Fibroblast of the conjunctiva (primary cell): ENCODE measurements around the gene AGO3.
"Not testable (repeated sequence)": the region's sequence is repeated elsewhere in the genome, so short reads cannot be mapped to it uniquely, and the experiment has no call there.

Experiments used
- DNase-seq: peaks from one replicate; pipeline ENCODE4 v3.0.0-alpha.2; 2010; ENCODE audit warnings: low read depth

AGO3 gene

DNA sequence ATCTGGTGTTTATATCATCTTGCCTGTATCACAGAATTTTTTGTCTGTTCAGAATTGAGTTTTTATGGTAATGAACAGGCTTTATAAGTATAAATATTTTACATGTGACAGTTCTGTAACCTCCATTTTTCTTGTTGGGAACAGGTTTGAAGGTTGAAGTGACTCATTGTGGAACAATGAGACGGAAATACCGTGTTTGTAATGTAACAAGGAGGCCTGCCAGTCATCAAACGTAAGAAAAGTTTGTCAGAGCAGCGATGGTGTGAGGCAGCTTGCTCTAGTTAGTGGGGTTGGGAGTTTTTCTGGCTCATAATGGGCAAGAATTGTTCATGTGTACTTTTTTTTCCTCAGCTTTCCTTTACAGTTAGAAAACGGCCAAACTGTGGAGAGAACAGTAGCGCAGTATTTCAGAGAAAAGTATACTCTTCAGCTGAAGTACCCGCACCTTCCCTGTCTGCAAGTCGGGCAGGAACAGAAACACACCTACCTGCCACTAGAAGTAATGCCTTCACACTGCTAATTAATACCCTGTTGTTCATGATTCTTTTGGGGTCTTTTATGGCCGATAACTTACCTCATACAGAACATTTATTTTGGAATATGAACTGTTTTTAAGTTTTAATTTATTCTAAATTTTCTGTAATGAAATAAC is 77.8 kb downstream of the AGO3 start:
- no peak for DNase-seq

DNA sequence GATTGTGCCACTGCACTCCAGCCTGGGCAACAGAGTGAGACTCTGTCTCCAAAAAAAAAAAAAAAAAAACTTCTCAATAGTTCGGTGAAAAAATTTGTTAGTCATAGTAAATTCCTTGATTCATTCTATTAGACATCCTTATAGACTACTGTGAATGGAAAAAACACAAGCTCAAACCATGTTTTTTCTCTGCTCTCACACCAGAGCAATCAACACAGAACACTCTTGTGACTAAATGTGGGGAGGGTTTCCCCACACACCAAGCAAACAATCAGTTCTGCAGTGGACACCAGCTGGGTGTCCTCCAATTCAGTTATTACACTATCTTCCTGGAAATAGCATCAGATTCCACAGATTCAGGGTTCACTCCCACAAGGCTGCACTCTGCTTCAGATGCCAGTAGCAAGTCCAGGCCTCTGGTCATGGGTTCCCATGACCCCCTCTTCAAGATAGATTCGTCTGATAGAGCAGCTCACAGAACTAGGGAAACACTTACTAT is 83.9 kb downstream of the AGO3 start:
- no peak for DNase-seq

GRCh38 chr1:36016686-36017085 is 85.8 kb downstream of the AGO3 start:
- no peak for DNase-seq

DNA sequence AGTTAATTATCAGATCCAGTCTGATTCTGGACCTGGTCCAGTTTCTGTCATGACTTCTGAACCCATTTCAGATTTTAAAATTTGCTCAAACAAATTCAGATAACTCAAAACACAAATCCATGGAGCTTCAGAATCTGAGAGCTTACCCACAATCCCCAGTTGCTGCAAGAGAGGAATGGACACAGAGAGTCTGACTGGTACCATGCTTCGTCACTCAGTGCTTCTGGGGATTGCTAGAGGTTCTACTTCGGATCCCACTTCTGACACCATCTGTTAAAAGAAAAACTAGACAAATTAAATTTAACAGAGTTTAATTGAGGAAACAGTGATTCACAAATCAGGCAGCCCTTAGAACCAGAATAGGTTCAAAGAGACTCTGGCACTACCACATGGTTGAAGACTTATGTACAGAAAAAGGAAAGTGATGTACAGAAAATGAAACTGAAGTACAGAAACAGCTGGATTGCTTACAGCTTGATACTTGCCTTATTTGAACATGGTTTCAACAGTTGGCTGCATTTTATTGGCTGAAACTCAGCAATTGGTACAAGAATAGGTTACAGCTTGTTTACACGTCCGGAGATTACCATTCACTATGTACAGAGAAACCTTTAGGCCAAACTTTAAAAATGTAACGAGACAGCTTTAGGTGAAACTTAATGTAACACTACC is 92.3 kb downstream of the AGO3 start:
- no peak for DNase-seq

- not testable (repeated sequence) for DNase-seq
Measured at GRCh38 chr1:36024024-36024423, 93.1 kb downstream of the AGO3 start.

- no peak for DNase-seq
Measured at GRCh38 chr1:36024847-36025246, 93.9 kb downstream of the AGO3 start.

- no peak for DNase-seq
Measured at GRCh38 chr1:36027766-36028165, 96.9 kb downstream of the AGO3 start.

DNA sequence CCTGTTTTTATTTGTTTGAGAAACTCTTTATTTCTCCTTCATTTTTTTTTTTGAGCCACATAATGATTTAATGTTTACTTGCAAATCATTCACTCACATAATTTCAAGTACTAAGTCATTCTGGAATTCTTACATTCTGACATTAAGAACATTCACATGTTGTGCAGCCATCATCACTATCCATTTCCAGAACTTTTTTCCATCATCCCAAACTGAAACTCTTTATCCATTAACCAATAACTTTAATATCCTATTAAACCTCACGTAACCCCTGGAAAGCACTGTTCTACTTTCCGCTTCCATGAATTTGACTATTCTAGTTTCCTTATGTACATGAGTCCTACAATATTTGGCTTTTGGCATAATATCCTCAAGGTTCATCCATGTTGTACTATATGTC is 100.5 kb downstream of the AGO3 start:
- DNase-seq, result no peak

DNA sequence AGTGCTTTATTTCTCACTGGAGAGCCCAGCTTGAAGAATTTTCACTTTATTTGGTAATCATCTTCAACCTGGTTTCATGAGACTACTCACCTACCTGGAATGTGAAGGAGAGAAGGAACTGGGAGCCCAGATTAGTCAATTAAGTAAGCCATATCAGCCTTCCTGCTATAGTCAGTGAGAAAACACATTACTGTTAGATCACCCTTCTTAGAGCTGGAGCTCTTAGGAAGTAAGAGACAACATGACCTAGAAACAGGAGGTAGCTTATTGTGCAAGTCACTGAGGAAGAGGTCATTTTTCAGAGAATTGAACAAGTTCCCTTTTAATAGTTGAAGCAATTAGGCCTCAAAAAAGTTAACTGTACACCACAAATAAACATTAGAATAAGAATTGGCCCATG is 103.8 kb downstream of the AGO3 start:
- DNase-seq, result no peak

DNA sequence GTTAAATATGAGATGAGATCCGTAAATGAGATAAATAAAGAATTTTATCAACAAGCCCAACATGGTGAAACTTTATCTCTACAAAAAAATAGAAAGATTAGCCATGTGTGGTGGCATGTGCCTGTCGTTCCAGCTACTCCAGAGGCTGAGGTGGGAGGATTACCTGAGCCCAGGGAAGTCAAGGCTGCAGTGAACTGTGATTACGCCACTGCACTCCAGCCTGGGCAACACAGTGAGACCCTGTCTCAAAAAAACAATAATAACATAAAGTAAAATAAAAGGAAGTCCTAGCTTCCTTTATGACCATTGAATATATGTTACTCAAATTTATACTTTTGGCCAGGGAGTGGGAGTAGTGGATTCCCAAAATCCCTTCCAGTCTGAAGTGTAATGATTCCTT is 104.2 kb downstream of the AGO3 start:
- no peak for DNase-seq

GRCh38 chr1:36040238-36040637 is 109.3 kb downstream of the AGO3 start:
- DNase-seq, result no peak

GRCh38 chr1:36051821-36052220 is 120.9 kb downstream of the AGO3 start:
- no peak for DNase-seq

DNA sequence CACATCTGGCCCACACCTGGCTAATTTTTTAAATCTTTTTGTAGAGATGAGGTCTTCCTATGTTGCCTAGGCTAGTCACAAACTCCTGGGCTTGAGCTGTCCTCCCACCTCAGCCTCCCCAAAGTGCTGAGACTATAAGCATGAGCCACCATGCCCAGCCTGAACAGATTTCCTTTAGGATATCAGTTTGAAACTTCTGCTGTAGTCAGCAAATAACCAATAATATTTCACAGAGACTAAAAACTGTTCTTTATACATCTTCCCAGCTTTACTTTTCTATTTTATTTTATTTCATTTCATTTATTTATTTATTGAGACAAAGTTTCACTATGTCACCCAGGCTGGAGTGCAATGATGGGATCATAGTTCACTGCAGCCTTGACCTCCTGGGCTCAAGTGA is 123.1 kb downstream of the AGO3 start:
- no peak for DNase-seq

DNA sequence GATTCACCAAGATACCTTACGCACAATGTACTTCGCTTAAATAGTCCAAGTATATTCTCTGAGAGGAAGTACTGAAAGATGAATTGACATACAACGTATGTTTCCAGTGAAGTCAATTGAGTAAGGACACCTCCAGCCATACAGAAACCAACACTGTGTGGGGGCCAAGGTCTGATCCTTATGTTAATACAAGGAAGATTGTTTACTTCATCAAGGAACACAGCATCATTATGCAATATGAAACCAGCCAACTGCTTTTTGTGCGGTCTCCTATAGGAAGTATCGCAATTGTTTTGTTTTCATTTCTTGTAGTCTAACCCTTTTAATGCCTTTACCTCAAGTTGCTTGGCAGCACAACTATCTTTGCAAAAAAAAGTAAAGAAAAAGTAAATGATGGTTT is 124.8 kb downstream of the AGO3 start:
- DNase-seq, result no peak

GRCh38 chr1:36062315-36062714 is 131.4 kb downstream of the AGO3 start:
- DNase-seq, result no peak

- no peak for DNase-seq
Measured at GRCh38 chr1:36067871-36068270, 137.0 kb downstream of the AGO3 start.

- no peak for DNase-seq
Measured at GRCh38 chr1:36068866-36069265, 138.0 kb downstream of the AGO3 start.

DNA sequence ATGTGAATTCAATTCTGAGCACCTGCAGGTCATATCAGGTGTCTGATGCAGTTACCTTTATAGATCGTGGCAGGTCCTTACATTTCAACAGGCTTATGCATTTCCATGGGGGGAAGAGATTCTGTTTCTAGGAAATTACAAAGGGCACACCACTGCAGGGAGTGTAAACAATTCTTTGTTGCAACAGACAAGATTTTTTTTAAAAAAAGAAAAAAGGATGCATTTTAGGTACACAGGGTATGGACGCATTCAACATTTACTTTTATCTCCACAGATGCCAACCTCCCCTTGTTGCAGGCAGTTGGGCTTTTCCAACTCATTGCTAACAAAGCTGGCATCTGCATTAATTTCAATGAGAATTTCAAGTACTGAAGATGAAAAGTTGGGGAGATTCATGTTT is 139.4 kb downstream of the AGO3 start:
- no peak for DNase-seq

- DNase-seq, result no peak
Measured at GRCh38 chr1:36076979-36077573, 146.2 kb downstream of the AGO3 start.

GRCh38 chr1:36080236-36080635 is 149.3 kb downstream of the AGO3 start:
- no peak for DNase-seq

DNA sequence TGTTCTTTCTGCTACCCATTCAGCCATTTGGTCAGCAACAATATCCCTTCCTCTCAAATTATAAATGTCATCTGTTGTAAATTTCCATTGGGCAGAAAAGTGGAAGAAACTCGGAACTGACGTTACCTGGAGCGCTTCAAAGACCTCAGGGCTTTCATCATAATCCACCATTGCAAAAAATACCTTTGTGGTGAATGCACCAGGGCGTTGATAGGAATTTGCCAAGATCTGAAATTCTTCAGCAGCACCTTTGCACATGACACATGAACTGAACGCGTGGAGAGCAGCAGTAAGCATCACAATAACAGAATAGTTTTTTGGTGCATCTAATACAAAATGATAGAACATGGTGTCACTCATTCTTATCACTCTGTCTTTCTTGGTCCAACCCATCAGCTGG is 149.9 kb downstream of the AGO3 start:
- DNase-seq, result no peak

DNA sequence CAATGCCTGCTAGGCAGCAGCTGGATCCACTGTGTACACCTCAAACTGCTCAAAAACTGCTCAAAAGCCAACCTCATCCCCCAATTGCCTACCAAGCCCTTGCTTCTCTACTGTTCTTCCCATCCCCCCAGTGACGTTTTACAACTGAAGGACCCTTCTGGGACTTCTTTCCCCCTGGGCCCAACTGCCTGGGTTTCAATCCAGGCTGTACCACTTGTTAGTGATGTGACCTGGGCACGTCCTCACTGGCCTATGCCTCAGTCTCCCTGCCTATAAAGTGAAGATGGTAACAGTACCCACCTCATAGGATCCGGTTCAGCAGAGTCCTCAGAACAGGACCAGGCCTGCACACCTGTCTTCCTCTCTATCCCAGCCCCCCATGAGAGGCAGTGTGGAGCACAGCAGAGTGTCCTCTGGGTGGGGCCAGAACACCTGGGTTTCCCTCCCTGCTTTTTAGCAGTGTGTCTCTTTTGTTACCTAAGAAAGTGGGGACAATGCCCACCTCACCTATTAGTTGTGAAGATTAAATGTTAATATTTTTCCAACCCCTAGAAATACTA is 151.1 kb downstream of the AGO3 start:
- no peak for DNase-seq

GRCh38 chr1:36083219-36083618 is 152.3 kb downstream of the AGO3 start:
- no peak for DNase-seq
